Erythroblast (primary cell): Measurements from ENCODE around the gene TMEM273.

Source experiments
- GATA1 ChIP-seq: IDR thresholded peaks from 2 replicates; pipeline ENCODE4 v1.6.1; 2011; ENCODE audit warnings: low read depth, mild to moderate bottlenecking, control low read depth, low read length, moderate library complexity
- POLR2A ChIP-seq: IDR thresholded peaks from 2 replicates; pipeline ENCODE4 v1.6.1; 2011; ENCODE audit warnings: mild to moderate bottlenecking, low read length

- TF ChIP-seq POLR2A (no peak), GATA1 (no peak)
Observed at GRCh38 chr10:49228677-49229076, 40.5 kb upstream of the TMEM273 start.
